Femur (tissue), 1 donor: ENCODE measurements around the gene NAALAD2.
A peak's percentile ranks its signal among the peaks of the same experiment; 100 is the strongest.
"Not testable (repeated sequence)": the region's sequence is repeated elsewhere in the genome, so short reads cannot be mapped to it uniquely, and the experiment has no call there.

Experiments
- DNase-seq: peaks from one replicate; pipeline ENCODE4 v3.0.0-alpha.2; 2017

NAALAD2 gene

DNA sequence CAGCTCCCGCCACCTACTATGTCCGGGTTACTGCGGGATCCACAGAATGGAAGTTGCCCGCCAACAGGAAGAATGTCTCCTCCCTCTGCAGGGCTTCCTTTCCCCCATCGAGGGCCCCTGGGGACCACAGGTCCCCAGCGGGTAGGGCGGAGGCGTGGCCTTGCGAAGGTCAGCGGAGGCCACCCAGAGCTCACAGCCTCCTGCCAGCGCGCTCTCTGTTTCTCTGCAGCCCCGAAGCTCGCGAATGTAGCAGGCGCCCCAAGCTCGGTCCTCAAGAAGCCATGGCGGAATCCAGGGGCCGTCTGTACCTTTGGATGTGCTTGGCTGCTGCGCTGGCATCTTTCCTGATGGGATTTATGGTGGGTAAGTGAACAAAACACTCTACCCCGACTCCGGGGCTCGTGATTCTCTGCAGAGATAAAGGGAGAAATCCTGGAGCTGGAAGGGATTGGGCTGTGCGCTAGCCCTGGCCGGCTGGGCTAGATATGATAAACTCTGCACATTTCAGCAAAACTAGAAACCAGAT, at the start of gene NAALAD2:
TSS of gene NAALAD2 (plus strand) at position 186 of the 526 bp plus-strand sequence. CDS start at position 282, 96 bp downstream.
- peak; percentile 68 for DNase-seq

- not testable (repeated sequence) for DNase-seq
Measured at GRCh38 chr11:90085650-90086049, 48.8 kb upstream of the NAALAD2 start, which contains the start of gene UBTFL1. Gene UBTFL1 (plus strand): TSS chr11:90085950. CDS start chr11:90085950, 0 bp downstream.

GRCh38 chr11:90088731-90089130, 45.7 kb upstream of the NAALAD2 start:
- DNase-seq: not testable (repeated sequence)

GRCh38 chr11:90095230-90095924, 39.1 kb upstream of the NAALAD2 start:
- not testable (repeated sequence) for DNase-seq

- DNase-seq: not testable (repeated sequence)
Measured at GRCh38 chr11:90098261-90098660, 36.2 kb upstream of the NAALAD2 start.

DNA sequence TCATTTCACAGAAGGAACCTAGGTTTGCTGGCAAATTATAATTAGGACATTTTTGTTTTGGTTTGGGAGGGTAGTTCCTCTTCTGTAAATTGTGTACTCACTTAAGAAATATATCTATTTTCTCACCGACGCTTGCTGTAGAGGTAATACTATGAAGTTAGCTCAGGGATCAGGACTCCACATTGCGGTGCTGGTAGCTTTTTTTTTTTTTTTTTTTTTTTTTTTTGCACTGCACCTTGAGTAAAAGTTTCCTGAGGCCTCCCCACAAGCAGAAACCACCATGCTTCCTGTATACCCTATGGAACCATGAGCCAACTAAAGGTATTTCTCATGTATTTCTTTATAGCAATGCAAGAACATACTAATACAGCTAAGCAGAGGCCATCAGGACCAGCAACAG, 34.0 kb upstream of the NAALAD2 start:
- no peak for DNase-seq

GRCh38 chr11:90113541-90113940, 20.9 kb upstream of the NAALAD2 start:
- no peak for DNase-seq

GRCh38 chr11:90120191-90120590, 14.3 kb upstream of the NAALAD2 start:
- no peak for DNase-seq

DNA sequence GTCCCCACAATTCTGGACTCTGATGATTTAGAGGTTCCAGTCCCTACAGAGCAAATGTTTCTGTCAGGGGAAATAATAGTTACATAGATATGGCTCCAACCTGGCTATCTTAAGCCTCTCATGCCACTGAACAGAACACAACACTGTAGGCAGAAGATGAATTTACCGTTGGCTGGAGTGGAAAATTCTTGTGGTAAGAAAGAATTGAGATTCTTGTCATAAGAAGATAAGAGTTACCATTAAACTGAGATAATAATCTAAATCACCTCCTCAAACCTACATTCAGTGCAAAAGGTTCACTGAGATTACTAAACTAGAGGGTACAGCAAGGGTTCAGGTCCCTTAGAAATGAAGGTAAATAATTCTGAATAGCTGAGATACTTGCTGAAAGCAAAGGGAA, 10.1 kb upstream of the NAALAD2 start:
- no peak for DNase-seq

DNA sequence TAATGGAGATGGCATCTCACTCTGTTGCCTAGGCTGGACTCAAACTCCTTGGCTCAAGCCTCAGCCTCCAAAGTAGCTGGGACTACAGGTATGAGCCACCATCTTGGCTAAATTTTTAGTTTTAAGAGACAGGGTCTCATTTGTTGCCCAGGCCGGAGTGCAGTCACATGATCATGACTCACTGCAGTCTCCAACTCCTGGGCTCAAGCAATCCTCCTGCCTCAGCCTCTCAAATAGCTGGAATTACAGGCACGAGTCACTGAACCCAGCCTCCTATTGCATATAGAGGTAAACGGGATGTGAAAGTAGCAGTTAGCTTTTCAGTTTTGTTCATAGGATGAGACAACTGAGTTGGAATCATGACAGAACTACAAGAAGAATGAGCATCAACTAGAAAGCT, 9.5 kb upstream of the NAALAD2 start:
- no peak for DNase-seq

- DNase-seq: no peak
Measured at GRCh38 chr11:90133560-90134477, 644 bp upstream of the NAALAD2 start.

DNA sequence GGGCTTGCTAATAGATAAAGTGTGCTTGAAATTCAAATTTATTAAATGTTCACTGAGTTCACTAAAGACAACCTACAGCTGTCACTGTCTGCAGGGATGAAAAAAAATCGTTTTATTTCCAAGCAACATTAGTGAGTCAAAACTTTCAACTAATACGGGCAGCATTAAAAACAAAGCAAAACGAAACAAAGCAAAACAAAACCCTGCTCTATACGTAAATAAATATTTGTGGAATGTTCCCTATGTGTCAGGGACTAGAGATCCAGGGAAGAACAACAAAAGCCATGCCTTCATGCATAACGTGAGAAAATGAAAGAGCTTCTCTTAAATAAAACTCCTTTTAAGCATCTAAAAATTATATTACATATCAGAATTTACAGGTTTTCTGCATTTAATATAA, 553 bp downstream of the NAALAD2 start:
- no peak for DNase-seq

DNA sequence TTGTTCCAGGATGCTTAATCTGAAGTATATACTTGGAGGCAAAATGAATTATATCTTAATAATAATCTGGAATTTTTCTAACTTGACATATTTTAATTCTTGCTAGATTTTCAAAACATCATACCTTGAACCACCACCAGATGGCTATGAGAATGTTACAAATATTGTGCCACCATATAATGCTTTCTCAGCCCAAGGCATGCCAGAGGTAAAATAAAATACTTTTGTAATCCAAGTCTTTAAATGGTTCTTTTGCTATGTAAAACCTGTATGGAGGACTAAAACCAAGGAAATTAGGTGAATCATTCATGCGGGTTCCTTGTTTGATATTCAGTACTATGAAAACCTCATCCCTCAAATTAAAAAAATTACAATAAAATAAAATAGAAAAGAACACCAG, 14.4 kb downstream of the NAALAD2 start:
- no peak for DNase-seq

GRCh38 chr11:90166982-90167573, 32.6 kb downstream of the NAALAD2 start:
- not testable (repeated sequence) for DNase-seq

DNA sequence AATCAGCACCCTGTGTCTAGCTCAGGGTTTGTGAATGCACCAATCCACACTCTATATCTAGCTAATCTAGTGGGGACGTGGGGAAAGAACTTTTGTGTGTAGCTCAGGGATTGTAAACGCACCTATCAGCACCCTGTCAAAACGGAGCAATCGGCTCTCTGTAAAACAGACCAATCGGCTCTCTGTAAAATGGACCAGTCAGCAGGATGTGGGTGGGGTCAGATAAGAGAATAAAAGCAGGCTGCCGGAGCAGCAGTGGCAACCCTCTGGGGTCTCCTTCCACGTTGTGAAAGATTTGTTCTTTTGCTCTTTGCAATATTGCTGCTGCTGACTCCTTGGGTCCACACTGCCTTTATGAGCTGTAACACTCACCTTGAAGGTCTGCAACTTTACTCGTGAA, 33.2 kb downstream of the NAALAD2 start:
- DNase-seq: not testable (repeated sequence)

DNA sequence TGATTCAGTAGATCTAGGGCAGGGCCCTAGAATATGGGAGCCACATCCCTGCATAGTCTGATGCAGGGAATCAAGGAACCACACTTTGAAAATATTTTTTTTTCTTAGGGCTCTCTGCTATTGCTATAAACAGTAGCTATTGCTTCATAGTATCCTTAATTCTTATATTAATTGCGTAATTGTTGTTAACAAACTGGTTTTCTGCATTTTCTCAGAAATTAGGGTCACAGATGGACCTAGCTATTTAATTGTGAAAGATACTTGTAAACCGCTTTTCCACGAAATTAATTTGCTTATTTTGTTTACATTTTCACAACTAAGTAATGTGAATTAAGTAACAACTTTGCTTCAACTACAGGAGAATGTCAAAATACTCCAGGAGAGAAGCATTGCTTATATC, 34.1 kb downstream of the NAALAD2 start:
- DNase-seq: no peak

GRCh38 chr11:90171359-90171758, 36.9 kb downstream of the NAALAD2 start:
- no peak for DNase-seq

- no peak for DNase-seq
Measured at GRCh38 chr11:90176069-90176468, 41.6 kb downstream of the NAALAD2 start.

DNA sequence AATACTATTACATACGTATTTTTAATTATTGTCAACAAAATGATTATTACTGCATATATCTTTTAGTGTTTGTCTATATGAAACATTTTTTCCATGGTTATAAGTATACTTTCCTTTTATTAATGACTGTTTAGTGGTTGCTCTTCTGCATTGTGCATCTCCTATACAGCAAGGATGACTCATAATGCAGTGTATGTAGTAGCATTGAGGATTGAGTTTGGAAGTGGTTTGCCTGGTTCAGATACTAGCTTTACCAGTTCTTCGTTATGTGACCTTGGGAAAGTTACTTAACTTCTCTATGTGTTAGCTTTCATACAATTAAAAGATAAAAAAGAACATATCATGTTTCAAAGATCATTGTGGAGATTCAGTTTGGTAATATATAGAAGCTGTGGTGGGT, 44.3 kb downstream of the NAALAD2 start:
- no peak for DNase-seq

- DNase-seq: no peak
Measured at GRCh38 chr11:90179923-90180322, 45.5 kb downstream of the NAALAD2 start.

DNA sequence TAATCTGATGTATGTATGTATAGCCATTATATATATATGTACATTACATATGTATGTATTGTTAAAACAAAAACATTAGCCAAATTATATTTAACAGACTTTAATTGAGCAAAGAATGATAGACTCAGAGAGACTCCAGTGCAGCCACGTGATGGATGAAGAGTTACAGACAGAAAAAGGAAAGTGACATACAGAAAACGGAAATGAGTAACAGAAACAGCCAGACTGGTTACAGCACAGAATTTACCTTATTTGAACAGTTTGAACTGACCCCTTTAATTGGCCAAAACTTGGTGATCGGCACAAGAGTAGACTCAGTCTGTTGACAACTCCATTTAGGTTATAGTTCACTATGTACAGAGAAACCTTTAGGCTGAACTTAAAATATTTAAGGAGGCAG, 53.4 kb downstream of the NAALAD2 start:
- no peak for DNase-seq

- DNase-seq: no peak
Measured at GRCh38 chr11:90189011-90189410, 54.5 kb downstream of the NAALAD2 start.
